ENCODE measurements around the gene PRPF8.

Gene PRPF8

GRCh38 chr17:1716076-1716911, 31.6 kb upstream of the PRPF8 start:
- Histone ChIP-seq H3K4me1 (ENCODE audit: low read length) (no peaks in the 10 kb centered on the region; the same call in 1 of the 2 replicates), H3K4me3 (ENCODE audit: low read length) (peak overlapping the region; percentile 91), H2AFZ (ENCODE audit: low read length) (peak overlapping the region; percentile 72), H3K9me3 (replicated peaks; ENCODE audit: insufficient read depth, low read length) (no peaks in the 10 kb centered on the region), H3K27me3 (replicated peaks; ENCODE audit: insufficient read depth, low read length) (no peaks in the 10 kb centered on the region), H3K36me3 (replicated peaks; ENCODE audit: insufficient read depth, low read length) (no peaks in the 10 kb centered on the region), H3K79me2 (ENCODE audit: low read length) (peaks cover 7% of the 10 kb centered on the region; the same call in 1 of the 2 replicates), H4K20me1 (ENCODE audit: insufficient read depth, low read length) (no peaks in the 10 kb centered on the region), H3K9ac (ENCODE audit: low read length) (peak overlapping the region; percentile 91), H3K4me2 (ENCODE audit: low read depth, low read length) (peak overlapping the region; percentile 92), H3K9me2 (replicated peaks; ENCODE audit: insufficient read depth, low read length) (no peaks in the 10 kb centered on the region), H3F3A (ENCODE audit: insufficient read depth, low read length) (peaks cover 4% of the 10 kb centered on the region), H3K27ac (ENCODE audit: low read length) (peak overlapping the region; percentile 93)
- peak; percentile 100 for DNase-seq
- no peak for TF ChIP-seq EZH2 (optimal IDR thresholded peaks at IDR 0.05; ENCODE audit: low read depth, low read length)
- TF ChIP-seq, protein P1, sequence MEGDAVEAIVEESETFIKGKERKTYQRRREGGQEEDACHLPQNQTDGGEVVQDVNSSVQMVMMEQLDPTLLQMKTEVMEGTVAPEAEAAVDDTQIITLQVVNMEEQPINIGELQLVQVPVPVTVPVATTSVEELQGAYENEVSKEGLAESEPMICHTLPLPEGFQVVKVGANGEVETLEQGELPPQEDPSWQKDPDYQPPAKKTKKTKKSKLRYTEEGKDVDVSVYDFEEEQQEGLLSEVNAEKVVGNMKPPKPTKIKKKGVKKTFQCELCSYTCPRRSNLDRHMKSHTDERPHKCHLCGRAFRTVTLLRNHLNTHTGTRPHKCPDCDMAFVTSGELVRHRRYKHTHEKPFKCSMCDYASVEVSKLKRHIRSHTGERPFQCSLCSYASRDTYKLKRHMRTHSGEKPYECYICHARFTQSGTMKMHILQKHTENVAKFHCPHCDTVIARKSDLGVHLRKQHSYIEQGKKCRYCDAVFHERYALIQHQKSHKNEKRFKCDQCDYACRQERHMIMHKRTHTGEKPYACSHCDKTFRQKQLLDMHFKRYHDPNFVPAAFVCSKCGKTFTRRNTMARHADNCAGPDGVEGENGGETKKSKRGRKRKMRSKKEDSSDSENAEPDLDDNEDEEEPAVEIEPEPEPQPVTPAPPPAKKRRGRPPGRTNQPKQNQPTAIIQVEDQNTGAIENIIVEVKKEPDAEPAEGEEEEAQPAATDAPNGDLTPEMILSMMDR (IDR thresholded peaks at IDR 0.05; ENCODE audit: low read length), result no peak; the same call in 1 of the 2 replicates
- TF ChIP-seq EZH2phosphoT487 (IDR thresholded peaks at IDR 0.05; ENCODE audit: low read length), result no peak

DNA sequence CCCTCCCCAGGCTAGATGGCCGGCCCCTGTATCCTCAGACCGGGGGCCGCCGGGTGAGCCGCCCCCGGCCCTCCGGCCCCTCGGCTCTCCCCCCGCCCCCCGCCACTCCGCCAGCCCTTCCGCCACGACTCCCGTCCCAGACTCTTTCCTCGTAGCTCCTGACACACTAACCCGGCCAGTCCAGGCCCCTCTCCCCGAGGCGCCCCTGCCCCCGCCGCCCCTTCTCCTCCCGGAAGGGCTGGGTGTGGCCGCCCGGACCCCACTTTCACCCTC, 31.1 kb upstream of the PRPF8 start:
- Histone ChIP-seq H3K36me3 (replicated peaks; ENCODE audit: insufficient read depth, low read length) (no peaks in the 10 kb centered on the region), H3K27me3 (replicated peaks; ENCODE audit: insufficient read depth, low read length) (no peaks in the 10 kb centered on the region), H4K20me1 (ENCODE audit: insufficient read depth, low read length) (no peaks in the 10 kb centered on the region), H3K4me3 (ENCODE audit: low read length) (peak overlapping the region; percentile 91), H3K4me1 (ENCODE audit: low read length) (no peaks in the 10 kb centered on the region; the same call in 1 of the 2 replicates), H2AFZ (ENCODE audit: low read length) (peak overlapping the region; percentile 72), H3K27ac (ENCODE audit: low read length) (peak overlapping the region; percentile 26; the same call in 1 of the 2 replicates), H3K79me2 (ENCODE audit: low read length) (peaks cover 7% of the 10 kb centered on the region; the same call in 1 of the 2 replicates), H3K4me2 (ENCODE audit: low read depth, low read length) (peak overlapping the region; percentile 86), H3K9me2 (replicated peaks; ENCODE audit: insufficient read depth, low read length) (no peaks in the 10 kb centered on the region), H3K9me3 (replicated peaks; ENCODE audit: insufficient read depth, low read length) (no peaks in the 10 kb centered on the region), H3K9ac (ENCODE audit: low read length) (peak overlapping the region; percentile 72), H3F3A (ENCODE audit: insufficient read depth, low read length) (peaks cover 4% of the 10 kb centered on the region)
- no peak for DNase-seq
- TF ChIP-seq EZH2 (optimal IDR thresholded peaks at IDR 0.05; ENCODE audit: low read depth, low read length) (no peak), EZH2phosphoT487 (IDR thresholded peaks at IDR 0.05; ENCODE audit: low read length) (no peak)
- TF ChIP-seq, protein P1 (IDR thresholded peaks at IDR 0.05; ENCODE audit: low read length), result no peak

- peak overlapping the region; percentile 86 for H3K4me2 ChIP-seq (ENCODE audit: low read depth, low read length)
- TF ChIP-seq EZH2phosphoT487 (IDR thresholded peaks at IDR 0.05; ENCODE audit: low read length) (no peak), EZH2 (optimal IDR thresholded peaks at IDR 0.05; ENCODE audit: low read depth, low read length) (no peak)
- TF ChIP-seq, protein P1 (IDR thresholded peaks at IDR 0.05; ENCODE audit: low read length), result no peak
- no peak overlapping the region; the same call in 1 of the 2 replicates for H2AFZ ChIP-seq (ENCODE audit: low read length)
- H3K9ac ChIP-seq (ENCODE audit: low read length), result peak overlapping the region; percentile 72
- H3K27ac ChIP-seq (ENCODE audit: low read length), result no peak overlapping the region
- H3K27me3 ChIP-seq (replicated peaks; ENCODE audit: insufficient read depth, low read length), result no peaks in the 10 kb centered on the region; the same call in 1 of the 2 replicates
- no peaks in the 10 kb centered on the region; the same call in 1 of the 2 replicates for H3K4me1 ChIP-seq (ENCODE audit: low read length)
- no peaks in the 10 kb centered on the region for H3K36me3 ChIP-seq (replicated peaks; ENCODE audit: insufficient read depth, low read length)
- no peak for DNase-seq
- peak overlapping the region; percentile 91 for H3K4me3 ChIP-seq (ENCODE audit: low read length)
- H3K9me2 ChIP-seq (replicated peaks; ENCODE audit: insufficient read depth, low read length), result no peaks in the 10 kb centered on the region
- no peaks in the 10 kb centered on the region for H4K20me1 ChIP-seq (ENCODE audit: insufficient read depth, low read length)
- H3K79me2 ChIP-seq (ENCODE audit: low read length), result peaks cover 7% of the 10 kb centered on the region; the same call in 1 of the 2 replicates
- H3K9me3 ChIP-seq (replicated peaks; ENCODE audit: insufficient read depth, low read length), result no peaks in the 10 kb centered on the region
- peaks cover 4% of the 10 kb centered on the region for H3F3A ChIP-seq (ENCODE audit: insufficient read depth, low read length)
Measured at GRCh38 chr17:1714980-1715802, 30.5 kb upstream of the PRPF8 start.

Data from MM.1S (cell line).